OCI-LY3 (cell line): ENCODE measurements around the gene SOX5.

Source experiments
- CTCF ChIP-seq: fragments of 200-600, 300-600 bp; sonication (generic); IDR thresholded peaks from 2 replicates; pipeline ENCODE4 v1.5.1; 2014; ENCODE audit warnings: antibody characterized with exemption, low read length, low read depth
- EZH2phosphoT487 ChIP-seq: fragments of 200-600 bp; shearing (Covaris generic); IDR thresholded peaks from 2 replicates; pipeline ENCODE4 v1.6.1; 2018; ENCODE audit warnings: antibody characterized with exemption, mixed run types, low read depth

DNA sequence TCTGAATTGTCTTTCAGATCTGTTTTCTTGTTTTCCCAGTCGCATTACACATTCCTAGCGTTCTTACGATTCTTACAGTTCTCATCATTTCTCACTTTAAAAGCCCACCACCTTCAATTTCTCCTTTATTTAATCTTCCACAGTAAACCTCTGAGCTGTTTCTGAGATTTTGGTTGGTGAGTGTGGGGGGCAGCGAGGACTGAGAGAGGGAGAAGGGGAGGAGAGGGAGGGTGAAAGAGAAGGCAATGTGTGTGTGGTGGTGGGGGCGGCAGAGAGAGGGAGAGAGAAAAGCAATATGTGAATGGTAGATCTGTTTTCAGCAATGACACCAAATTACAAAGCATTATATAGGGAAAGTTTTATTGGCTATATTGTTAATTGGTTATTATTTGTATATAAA lies 282.6 kb downstream of the SOX5 start:
- TF ChIP-seq CTCF (no peak), EZH2phosphoT487 (no peak)
